HG02852 (cell line): Measurements from ENCODE around the gene MRGPRD.
"Not testable (repeated sequence)": the region's sequence is repeated elsewhere in the genome, so short reads cannot be mapped to it uniquely, and the experiment has no call there.

ENCODE experiments used
- ATAC-seq: cut with Tn5 transposase; IDR thresholded peaks from one replicate; pipeline ENCODE4 v1.9.1; 2021; ENCODE audit warnings: mild to moderate bottlenecking, moderate library complexity; ENCODE audit not compliant: unreplicated experiment

Gene MRGPRD

DNA sequence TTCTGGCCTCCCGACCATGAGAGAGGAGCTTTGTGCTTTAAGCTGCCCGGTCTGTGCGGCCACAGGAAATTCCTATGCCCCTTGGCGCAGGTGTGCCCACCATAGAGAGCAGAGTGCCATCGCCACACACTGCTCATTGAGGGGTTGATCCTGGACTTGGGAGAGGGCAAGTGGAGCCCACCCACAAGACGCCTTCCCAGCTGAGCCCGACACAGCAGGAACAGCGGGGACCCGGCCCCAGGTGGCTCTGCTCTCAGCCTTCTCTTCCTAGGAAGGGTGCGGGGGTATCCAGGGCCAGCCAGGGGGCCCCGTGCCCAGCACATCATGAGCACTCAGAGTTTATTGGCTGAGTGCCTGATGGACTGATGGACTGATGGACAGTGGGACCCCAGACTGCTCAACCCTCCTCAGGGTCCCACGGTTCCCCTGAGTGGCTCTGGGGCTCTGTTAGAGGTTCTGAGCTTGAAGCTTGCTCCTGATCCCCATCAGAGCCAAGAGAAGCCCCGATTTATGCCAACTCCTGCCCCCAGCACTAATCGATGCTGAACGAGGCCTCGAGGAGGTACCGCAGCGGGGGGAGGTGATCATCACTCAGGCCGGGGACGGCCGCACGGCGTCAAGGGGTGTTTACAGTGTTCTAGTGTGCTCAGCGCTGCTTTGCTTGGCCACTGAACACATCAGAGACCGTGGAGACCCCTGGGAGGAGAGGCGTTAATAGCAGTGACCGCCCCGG is 13.5 kb upstream of the MRGPRD start:
- ATAC-seq = no peak

DNA sequence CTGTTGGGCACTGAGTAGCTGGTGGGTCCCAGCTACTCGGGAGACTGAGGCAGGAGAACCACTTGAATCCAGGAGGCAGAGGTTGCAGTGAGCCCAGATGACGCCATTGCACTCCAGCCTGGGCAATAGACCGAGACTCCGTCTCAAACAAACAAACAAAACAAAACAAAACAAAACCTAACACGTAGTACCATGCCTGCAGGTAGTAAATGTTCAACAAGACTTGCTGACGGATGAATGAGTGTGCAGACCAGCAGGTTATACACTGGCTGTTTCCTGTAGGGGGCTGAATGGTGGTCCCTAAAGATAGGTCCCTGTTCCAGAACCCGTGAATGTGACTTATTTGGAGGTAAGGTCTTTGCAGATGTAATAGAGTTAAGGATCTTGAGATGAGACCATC is 12.8 kb upstream of the MRGPRD start:
- ATAC-seq = no peak

DNA sequence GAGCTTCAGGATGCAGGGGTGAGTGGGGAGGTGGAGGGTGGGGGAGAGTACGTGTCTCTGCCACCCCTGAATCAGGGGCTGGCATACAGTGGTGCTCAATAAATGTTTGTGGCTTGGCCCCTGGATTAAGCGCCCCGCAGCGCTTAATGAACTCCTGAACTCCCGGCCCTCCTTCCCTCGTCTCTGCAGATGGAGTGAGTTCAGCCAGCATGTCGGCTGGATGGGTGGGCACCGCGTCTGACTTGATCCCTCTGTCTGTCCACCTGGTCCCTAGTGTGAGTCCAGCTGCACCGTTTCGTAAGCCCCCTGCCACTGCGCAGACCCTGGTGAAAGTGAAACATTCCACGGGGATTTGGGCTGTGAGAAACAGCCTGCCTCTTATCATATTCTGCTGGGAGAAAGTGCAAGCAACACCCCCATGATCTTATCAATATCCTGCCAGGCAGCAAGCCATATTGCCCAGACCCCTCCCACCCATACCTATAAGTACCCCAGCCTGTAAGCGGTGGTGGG is 12.0 kb upstream of the MRGPRD start:
- no peak for ATAC-seq

DNA sequence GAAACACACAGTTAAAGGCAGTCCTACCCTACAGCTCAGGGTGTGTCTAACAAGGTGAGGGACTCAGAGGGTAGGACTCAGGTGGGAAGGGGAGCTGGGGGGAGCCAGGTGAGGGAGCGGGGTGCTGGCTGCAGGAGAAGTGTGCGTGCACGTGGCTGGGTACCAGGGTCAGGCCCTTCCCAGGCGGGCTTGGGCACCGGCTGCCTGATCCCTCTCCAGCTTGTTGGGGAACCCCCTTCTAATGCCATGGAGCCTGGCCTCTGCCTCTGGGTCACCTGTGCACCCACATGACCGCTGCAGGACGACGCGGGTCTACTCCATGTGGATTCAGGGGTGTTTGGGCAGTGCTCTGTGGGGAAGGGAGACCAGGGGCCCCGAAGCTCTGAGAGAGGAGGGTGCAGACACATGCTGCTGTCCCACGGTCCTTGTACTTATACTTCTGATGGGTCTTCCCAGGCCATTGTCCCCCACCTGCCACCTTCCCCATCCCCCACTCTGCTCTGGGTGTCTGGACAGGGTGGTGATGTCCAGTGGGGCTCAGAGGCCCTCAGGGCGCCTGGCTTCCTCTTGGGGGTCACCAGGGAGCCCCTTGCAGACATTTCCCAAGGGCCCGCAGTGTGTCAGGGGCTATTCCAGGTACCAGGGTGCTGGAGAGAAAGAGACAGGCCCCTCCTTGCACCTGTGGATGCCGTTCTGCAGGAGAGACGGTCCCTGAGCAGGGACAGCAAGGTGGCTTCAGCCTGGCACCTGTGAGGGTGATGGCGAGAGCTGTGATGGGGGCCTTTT is 10.4 kb upstream of the MRGPRD start:
- ATAC-seq = no peak

DNA sequence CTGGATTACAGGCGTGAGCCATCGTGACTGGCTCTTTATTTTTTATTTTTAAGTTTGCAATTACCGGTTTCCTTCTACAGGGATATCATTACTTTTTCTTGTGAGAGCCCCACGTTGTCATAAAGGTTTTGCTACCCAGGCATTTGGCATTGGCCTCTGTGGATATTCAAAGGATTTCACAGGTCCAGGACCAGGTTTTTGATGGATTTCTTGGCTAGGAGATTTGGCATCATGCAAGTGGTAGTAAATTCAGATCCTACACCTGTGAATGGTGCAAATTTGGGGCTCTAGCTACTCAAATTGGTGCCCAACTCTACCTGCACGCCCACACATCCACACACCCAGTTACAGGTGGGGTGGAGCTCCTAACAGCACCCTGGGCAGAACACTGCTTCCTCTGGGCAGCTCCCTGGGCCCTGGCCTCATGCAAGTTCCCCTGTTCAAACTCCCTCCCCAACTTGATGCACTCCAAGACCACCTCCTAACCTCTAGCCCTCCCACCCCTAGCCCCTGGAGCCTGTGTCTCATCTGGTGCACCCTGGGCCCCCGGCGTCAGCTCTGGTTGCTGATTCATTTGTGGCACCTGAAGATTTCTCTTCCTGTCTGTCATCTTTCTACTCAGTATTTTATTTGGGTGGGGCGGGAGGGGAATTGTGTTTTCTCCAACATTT is 9.3 kb upstream of the MRGPRD start:
- ATAC-seq = no peak

DNA sequence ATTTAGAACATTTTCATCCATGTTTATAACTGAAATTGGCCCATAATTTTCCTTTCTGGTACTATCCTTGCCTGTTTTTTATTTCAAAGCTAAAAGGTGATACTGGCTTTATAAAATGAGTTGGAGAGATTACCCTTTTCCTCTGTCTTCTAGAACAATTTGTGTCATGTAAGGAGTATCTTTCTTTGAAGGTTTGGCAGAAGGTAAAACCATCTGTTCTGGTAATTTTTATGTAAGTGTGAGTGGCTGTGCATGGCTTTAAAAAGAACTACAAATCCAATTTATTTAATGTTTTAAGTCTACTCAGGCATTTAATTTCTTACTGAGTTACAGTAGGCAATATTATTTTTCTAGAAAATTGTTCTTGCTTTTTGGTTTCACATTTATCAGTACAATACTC is 7.7 kb upstream of the MRGPRD start:
- no peak for ATAC-seq

DNA sequence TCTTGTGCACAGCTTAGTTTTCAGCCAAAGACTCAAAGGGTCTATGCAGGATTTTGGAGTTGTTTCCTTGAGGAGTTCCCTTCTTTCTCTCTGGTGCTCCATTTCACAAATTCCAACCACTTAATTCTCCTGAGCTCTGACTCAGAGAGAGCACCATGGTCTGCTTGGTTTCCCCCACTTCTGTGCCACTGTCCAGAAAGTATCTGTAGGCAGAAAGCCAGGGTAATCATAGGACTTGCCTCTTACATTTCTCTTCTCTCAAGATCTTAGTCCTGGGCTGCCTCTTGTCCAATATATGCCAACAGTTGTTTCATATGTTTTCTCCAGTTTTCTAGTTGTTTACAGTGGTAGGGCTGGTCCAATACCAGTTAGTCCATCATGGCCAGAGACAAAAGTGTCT is 6.4 kb upstream of the MRGPRD start:
- ATAC-seq = no peak

DNA sequence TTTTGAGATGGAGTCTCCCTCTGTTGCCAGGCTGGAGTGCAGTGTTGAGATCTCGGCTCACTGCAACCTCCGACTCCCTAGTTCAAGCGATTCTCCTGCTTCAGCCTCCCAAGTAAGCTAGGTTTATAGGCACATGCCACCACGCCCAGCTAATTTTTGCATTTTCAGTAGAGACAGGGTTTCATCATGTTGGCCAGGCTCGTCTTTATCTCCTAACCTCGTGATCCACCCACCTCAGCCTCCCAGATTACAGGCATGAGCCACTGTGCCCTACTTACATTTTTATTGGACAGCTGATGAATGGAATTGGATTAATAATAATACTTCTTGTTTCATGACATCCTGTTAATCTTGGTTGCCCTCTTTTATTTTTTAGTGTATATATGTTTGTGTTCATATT is 3.0 kb upstream of the MRGPRD start:
- ATAC-seq = no peak

DNA sequence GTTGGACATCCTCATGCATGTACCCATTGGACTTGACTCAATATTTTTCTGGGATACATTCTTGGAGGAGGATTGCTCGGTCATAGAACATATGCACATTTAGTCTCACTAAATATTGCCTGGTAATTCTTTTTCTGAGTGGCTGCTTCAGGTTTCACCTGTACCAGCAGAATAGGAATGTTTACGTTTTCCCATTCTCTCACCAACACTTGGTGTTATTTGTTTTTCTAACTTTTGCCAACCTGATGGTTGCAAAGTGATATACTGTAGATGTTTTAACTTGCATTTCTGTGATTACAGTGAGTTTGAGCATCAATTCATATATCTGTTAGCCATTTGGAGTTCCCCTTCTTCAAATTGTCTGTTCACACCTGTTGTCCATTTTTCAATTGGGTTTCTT is 1.3 kb upstream of the MRGPRD start:
- no peak for ATAC-seq

DNA sequence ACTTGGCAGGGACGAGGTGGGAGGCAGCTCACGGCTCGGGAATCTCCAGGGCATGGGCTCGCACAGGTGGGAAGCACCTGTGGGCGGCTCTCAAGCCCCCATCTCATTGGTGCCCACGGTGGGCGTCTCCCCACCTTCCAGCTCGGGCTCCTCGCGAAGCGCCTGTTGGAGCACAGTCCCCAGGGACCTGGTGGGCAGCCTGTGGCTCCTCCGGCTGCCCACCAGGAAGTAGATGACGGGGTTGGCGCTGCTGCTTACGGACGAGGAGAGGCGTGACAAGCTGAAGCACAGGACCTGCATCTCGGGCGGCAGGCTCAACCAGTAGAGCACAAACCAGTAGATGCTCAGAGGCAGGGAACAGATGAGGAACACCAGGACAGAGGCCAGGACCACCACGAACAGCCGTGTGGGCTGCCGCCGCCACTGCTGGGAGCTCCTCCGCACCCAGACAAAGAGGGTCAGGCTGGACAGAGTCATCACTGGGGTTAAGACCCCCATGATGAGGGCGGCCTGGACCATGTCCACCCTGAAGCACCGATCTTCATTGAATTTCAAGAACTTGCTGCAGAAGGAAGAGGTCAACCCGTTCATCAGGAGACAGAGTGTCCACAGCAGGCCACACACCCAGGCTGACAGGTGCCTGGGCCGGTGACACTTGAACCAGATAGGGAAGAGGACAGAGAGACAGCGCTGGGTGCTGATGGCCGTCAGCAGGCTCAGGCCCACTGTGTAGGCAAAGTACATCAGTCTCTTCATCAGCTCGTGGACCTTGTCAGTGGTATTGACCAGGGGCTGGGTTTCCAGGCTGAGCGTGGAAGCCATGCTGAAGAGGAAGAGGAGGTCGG is 633 bp downstream of the MRGPRD start:
- ATAC-seq = no peak

DNA sequence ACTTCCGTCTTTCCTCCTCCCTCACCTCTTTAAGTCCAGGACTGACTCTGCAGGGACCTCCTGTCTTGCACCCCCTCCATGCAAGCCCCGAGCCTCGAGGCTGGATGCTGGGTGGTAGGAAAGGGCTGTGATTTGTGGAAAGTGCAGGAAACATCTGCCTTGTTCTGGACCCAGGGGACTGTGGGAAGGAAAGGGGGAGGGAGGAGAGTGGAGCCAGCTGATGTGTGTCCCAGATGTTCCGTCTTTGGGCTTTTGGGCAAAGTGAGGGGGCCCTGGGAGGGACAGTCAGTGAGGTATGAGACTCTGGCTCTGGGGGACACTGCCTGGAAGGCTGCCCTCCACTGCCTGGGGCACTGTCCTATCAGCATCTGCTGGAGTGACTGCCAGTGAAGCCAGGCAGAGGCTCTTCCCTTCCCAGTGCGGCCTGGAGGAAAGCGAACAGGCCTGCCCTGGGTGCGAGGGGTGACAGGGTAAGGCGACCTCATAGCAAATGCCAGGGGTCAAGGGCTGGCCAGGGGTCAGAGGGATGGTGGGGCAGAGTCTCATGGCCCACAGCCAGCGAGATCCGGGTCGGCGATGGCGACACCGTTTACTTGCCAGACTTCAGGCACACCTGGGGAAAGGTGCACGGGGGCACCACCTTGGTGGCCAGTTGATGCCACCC is 1.7 kb downstream of the MRGPRD start:
- no peak for ATAC-seq

DNA sequence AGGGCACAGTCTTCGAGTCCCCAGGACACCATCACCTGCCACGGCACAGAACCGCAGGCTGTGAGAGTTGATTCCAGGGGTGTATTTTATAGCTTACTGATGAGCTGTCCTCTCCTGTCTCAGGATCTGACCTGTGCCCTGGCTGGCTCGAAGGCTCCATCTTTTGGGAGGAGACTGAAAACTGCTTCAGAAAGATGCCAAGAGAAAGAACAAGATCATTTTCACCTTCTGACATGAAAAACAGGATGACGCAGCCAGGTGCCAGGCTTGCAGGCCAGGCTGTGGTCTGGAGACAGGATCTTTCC is 2.2 kb downstream of the MRGPRD start:
- ATAC-seq = no peak

DNA sequence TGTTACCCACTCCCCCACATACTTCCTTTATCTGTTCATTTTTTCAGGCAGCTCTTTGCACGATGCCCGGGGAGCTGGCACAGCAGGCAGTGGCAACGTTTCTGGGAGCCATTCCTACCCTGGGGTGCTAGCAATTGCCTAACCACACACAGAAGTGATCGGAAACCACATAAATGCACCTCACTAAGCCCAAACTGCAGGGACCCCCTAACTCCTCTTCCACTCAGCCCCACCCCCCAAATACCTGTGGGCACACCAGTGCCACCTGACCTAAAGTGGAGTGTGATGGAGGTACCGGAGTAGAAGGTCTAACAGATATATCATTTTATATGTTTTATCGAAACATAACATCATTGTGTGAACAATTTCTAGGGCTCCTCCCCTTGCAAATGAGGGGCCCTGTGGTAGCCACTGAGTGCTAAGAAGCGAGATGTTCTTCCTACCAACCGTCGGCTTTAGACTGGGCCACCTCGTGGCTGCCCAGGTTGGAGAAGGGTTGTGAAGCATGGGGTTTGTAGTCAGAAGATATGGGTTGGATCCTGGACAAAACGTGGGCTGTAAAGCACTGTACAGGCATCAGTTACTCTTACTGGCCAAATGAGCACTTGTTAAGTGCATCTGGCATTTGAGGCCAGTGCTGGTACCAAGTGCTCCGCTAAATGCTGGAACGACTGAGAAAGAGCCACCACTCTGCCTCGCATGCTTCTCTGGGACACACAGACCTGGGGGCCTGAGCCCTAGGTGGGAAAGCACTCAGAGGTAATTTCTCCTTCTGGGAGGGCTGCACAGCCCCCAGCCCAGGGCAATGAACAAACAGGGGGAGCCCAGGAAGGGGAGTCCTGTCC is 2.8 kb downstream of the MRGPRD start:
- no peak for ATAC-seq

DNA sequence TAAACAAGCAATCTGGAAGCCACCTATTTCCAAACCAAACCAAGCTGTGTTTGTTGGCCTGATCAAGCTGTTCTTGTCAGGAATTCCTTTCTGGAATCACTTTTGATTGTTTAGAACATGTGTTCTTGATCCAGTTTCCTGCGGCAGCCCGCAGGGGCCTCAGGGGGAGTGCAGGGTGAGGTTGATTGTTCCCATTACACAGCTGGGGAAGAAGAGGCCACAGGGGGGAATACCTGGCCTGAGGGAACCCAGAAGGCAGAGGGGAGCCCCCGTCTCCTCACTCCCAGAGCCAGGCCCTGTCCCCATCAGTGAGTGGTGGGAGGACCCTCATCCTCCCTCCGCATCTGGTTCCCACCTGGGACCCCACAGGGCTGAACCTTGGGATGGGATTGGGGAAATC is 4.2 kb downstream of the MRGPRD start:
- no peak for ATAC-seq

DNA sequence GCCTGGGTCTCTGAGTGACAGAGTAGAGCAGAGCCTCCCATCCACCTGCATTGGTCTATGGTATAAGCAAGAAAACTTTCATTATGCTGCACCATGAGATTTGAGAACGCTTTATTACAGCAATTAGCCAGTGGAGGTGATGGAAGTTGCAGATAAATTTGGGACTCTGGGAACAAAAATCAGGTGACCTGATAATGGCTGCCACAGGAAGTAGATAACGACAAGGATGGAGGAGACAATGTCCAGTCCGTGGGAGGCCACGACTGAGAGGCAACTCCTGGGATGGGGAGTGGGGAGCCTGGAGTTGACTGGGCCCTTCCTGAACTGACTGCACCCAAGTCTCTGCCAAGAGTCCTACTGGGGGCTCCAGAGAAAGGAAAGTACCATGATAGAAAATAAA is 4.7 kb downstream of the MRGPRD start:
- no peak for ATAC-seq

DNA sequence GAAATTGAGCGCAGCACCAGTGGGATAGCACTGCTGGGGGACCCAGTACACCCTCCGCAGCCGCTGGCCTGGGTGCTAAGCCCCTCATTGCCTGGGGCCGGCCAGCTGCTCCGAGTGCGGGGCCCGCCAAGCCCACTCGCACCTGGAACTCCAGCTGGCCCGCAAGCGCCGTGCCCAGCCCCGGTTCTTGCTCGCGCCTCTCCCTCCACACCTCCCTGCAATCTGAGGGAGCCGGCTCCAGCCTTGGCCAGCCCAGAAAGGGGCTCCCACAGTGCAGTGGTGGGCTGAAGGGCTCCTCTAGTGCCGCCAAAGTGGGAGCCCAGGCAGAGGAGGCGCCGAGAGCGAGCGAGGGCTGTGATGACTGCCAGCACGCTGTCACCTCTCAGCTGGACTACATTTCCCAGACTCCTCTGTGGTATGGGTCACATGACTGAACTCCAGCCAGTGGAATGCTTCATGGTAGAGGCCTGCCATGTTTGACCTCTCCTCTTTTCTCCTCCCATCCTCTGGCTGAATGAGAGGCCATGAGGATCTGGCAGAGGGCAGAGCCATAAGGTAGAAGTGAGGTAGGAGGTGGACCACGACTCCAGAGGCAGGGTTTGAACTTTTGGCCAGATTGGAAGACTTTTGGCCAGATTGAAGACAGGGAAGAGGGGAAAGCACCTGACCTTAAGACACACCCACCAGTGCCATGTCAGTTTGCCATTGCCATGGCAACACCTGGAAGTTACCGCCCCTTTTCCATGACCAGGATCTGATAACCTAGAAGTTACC is 6.2 kb downstream of the MRGPRD start:
- ATAC-seq = no peak

DNA sequence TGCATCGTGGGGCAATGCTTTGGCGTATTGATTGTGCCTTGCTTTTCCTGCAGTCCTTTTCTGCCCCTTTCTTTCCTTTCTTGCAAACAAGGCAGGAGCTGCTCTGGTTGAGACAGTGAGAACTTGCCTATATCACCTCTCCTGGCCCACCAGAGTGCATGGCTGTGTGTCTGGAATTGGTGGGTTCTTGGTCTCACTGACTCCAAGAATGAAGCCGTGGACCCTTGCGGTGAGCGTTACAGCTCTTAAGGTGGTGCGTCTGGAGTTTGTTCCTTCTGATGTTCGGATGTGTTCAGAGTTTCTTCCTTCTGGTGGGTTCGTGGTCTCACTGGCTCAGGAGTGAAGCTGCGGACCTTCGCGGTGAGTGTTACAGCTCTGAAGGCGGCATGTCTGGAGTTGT is 7.1 kb downstream of the MRGPRD start:
- ATAC-seq = not testable (repeated sequence)

DNA sequence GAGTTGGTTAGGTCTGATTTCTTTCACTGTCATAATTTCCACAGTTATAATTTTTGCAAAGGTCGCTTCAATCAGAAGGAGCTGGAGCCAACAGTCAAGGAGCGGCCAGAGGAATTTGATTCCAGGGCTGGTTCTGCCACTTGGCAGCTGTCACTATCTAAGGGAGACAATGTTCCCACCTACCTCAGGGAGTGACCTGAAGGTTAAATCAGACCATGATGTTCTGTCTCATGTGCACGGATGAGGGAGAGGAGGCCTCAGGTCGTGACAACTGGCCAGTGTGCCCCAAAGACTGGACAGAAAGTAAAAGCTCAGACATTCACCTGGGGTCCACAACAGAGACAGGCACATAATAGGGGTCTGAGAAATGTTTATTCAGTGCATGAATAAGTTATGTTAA is 7.6 kb downstream of the MRGPRD start:
- no peak for ATAC-seq
